Measurements from ENCODE around the gene MED22.
A peak's percentile ranks its signal among the peaks of the same experiment; 100 is the strongest.

The MED22 gene

DNA sequence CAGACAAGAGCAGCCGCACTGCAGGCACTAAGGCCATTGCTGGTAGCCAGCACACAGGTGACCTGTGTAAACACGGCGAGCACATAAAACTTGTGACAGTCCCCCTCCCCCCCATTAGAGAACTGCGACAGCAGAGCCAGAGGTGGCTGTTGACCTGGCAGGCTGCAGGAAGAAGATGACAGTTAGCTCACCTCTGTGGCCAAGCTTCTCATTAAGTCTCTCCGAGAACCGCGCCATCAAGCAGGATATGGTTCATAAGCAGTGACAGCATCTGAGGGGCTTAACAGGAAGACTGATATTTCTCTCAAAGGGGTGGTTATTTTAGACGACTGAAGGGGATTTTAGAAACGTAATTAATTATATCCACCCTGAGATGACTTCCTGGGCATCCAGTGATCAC, 22.8 kb upstream of the MED22 start:
- no peaks in the 10 kb centered on the region for H3K27me3 ChIP-seq (ENCODE audit: low read depth)
- H3K4me3 ChIP-seq = no peak overlapping the region
- H3K4me1 ChIP-seq = no peaks in the 10 kb centered on the region; the same call in 1 of the 2 replicates
- DNase-seq (ENCODE audit: low spot score in 2 of 2) = no peak
- in situ Hi-C loops (cut with MboI; ENCODE audit: low sequenced_read_pairs) = no loop called here
- no peaks in the 10 kb centered on the region for H3K9me3 ChIP-seq
- peaks cover 72% of the 10 kb centered on the region for H3K36me3 ChIP-seq (replicated peaks)

GRCh38 chr9:133369933-133370332, 22.0 kb upstream of the MED22 start:
- no peaks in the 10 kb centered on the region for H3K9me3 ChIP-seq
- peaks cover 75% of the 10 kb centered on the region for H3K36me3 ChIP-seq (replicated peaks)
- no peaks in the 10 kb centered on the region; the same call in 1 of the 2 replicates for H3K4me1 ChIP-seq
- no peak overlapping the region for H3K4me3 ChIP-seq
- no peaks in the 10 kb centered on the region for H3K27me3 ChIP-seq (ENCODE audit: low read depth)
- DNase-seq (ENCODE audit: low spot score in 2 of 2) = no peak
- in situ Hi-C loops (cut with MboI; ENCODE audit: low sequenced_read_pairs) = no loop called here

- Histone ChIP-seq H3K36me3 (replicated peaks) (peaks cover 76% of the 10 kb centered on the region), H3K4me3 (no peak overlapping the region), H3K4me1 (no peaks in the 10 kb centered on the region; the same call in 1 of the 2 replicates), H3K9me3 (no peaks in the 10 kb centered on the region), H3K27me3 (ENCODE audit: low read depth) (no peaks in the 10 kb centered on the region)
- in situ Hi-C loops (cut with MboI; ENCODE audit: low sequenced_read_pairs) = no loop called here
- no peak for DNase-seq (ENCODE audit: low spot score in 2 of 2)
These were observed 21.5 kb upstream of the MED22 start for GRCh38 chr9:133369422-133369821.

DNA sequence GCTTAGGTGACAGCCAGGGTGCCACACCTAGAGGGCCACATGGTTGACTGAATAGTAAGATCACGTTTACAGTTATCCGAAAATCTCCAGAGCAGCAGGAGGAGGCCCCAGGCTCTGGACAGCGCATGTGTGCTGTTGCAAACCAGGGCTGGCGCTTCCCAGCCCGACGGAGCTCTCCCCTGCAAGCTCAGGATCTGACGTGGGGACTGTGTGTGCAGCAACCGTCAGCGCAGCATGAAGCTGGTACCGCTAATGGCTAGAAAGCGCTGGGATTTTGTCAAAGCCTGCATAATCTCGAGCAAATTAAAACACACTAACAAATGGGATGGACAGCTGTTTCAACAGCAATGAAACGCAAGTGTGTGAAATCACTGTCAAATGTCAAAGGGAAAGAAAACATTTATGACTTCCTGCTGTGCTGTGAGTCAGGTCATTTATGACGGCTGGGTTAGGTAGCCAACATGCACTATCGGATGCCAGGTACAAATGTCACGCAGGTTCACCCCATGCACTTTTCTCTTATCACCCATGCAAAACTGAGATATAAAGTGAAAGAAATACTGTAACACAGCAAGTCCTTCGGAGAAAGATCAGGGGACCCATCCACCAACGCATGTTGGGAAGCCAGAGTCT, 20.4 kb upstream of the MED22 start:
- in situ Hi-C loops (cut with MboI; ENCODE audit: low sequenced_read_pairs) = no loop called here
- H3K27me3 ChIP-seq (ENCODE audit: low read depth) = no peaks in the 10 kb centered on the region
- no peaks in the 10 kb centered on the region for H3K4me1 ChIP-seq
- H3K9me3 ChIP-seq = no peaks in the 10 kb centered on the region
- no peak for DNase-seq (ENCODE audit: low spot score in 2 of 2)
- no peak overlapping the region for H3K4me3 ChIP-seq
- peaks cover 85% of the 10 kb centered on the region for H3K36me3 ChIP-seq (replicated peaks)

GRCh38 chr9:133367778-133368177, 19.8 kb upstream of the MED22 start:
- in situ Hi-C loops (cut with MboI; ENCODE audit: low sequenced_read_pairs) = no loop called here
- no peaks in the 10 kb centered on the region for H3K4me1 ChIP-seq
- H3K4me3 ChIP-seq = no peak overlapping the region
- no peaks in the 10 kb centered on the region for H3K27me3 ChIP-seq (ENCODE audit: low read depth)
- no peaks in the 10 kb centered on the region for H3K9me3 ChIP-seq
- H3K36me3 ChIP-seq (replicated peaks) = peaks cover 85% of the 10 kb centered on the region
- DNase-seq (ENCODE audit: low spot score in 2 of 2) = no peak

- Histone ChIP-seq H3K9me3 (no peaks in the 10 kb centered on the region), H3K27me3 (ENCODE audit: low read depth) (no peaks in the 10 kb centered on the region), H3K36me3 (replicated peaks) (peaks cover 85% of the 10 kb centered on the region), H3K4me3 (no peak overlapping the region), H3K4me1 (no peaks in the 10 kb centered on the region)
- DNase-seq (ENCODE audit: low spot score in 2 of 2) = no peak
- in situ Hi-C loops (cut with MboI; ENCODE audit: low sequenced_read_pairs) = no loop called here
These were observed 19.3 kb upstream of the MED22 start for GRCh38 chr9:133367221-133367620.

GRCh38 chr9:133366435-133366834, 18.5 kb upstream of the MED22 start:
- peaks cover 86% of the 10 kb centered on the region for H3K36me3 ChIP-seq (replicated peaks)
- in situ Hi-C loops (cut with MboI; ENCODE audit: low sequenced_read_pairs) = no loop called here

DNA sequence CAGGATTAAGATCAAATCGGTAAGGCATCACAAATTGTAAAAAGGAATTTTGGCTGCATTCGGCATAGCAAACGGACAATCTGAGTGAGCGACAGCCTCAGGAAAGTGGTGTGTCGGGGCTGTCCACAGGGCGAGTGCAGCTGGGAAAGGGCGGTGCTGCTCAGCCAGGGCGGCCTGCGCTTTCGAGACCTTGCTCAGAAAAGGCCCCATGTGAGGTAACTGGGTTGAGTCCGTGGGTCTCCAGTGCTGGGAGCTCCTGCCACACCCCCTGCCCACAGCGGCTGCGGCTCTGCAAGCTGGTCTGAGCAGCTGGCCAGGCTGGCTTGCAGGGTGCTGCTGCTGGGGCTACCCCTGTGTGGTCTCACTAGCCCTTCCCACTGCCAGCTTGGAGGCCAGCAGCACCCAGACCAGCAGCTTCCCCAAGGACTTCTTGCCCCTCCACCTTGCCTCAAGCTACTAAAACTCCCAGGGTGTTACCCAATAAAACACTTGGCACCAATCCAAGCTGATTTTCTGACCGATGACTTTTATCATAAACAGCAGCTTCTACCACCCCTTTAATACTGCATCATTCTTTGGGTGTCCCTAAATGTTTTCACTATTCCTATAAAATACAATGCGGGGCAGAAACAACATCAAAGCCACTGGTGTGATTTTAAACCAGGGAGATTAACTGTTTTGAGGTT, 14.6 kb upstream of the MED22 start:
- DNase-seq (ENCODE audit: low spot score in 2 of 2) = no peak
- Histone ChIP-seq H3K36me3 (replicated peaks) (peaks cover 87% of the 10 kb centered on the region), H3K4me3 (no peak overlapping the region), H3K27me3 (ENCODE audit: low read depth) (no peaks in the 10 kb centered on the region), H3K9me3 (no peaks in the 10 kb centered on the region), H3K4me1 (peaks cover 3% of the 10 kb centered on the region)
- in situ Hi-C loops (cut with MboI; ENCODE audit: low sequenced_read_pairs) = no loop called here

More at GRCh38 chr9:133366435-133366834, 18.5 kb upstream of the MED22 start:
- Histone ChIP-seq H3K9me3 (no peaks in the 10 kb centered on the region), H3K4me1 (no peaks in the 10 kb centered on the region), H3K27me3 (ENCODE audit: low read depth) (no peaks in the 10 kb centered on the region), H3K4me3 (no peak overlapping the region)
- DNase-seq (ENCODE audit: low spot score in 2 of 2) = no peak

DNA sequence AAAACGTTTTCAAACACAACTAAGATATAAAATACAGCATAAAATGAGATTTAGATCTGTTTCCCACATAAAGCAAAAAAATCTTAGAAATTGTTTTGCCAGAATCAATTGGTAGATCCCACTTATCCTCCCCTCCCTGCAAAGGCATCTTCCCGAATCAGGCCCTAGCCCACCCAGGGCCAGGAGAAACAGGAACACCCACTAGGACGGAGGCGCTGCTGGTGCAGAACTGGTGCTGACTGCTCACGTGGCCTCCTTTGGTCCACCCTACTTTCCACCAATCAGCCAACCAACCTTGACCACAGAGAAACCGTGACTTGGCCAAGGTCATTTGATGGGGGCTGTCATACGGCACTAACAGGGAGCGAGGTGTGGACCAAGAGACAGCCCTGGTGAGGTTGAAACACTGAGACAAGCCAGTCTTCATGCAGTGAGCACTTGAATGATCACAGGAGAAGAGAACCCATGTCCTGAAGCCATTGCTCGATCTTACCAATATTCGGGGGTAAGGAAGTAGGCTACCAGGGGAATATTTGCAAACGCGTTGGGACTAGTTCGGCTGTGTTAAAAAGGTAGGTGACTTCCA, 13.7 kb upstream of the MED22 start:
- H3K27me3 ChIP-seq (ENCODE audit: low read depth) = no peaks in the 10 kb centered on the region
- in situ Hi-C loops (cut with MboI; ENCODE audit: low sequenced_read_pairs) = no loop called here
- peaks cover 79% of the 10 kb centered on the region for H3K36me3 ChIP-seq (replicated peaks)
- DNase-seq (ENCODE audit: low spot score in 2 of 2) = no peak
- H3K9me3 ChIP-seq = no peaks in the 10 kb centered on the region
- H3K4me1 ChIP-seq = peaks cover 5% of the 10 kb centered on the region
- no peak overlapping the region for H3K4me3 ChIP-seq

DNA sequence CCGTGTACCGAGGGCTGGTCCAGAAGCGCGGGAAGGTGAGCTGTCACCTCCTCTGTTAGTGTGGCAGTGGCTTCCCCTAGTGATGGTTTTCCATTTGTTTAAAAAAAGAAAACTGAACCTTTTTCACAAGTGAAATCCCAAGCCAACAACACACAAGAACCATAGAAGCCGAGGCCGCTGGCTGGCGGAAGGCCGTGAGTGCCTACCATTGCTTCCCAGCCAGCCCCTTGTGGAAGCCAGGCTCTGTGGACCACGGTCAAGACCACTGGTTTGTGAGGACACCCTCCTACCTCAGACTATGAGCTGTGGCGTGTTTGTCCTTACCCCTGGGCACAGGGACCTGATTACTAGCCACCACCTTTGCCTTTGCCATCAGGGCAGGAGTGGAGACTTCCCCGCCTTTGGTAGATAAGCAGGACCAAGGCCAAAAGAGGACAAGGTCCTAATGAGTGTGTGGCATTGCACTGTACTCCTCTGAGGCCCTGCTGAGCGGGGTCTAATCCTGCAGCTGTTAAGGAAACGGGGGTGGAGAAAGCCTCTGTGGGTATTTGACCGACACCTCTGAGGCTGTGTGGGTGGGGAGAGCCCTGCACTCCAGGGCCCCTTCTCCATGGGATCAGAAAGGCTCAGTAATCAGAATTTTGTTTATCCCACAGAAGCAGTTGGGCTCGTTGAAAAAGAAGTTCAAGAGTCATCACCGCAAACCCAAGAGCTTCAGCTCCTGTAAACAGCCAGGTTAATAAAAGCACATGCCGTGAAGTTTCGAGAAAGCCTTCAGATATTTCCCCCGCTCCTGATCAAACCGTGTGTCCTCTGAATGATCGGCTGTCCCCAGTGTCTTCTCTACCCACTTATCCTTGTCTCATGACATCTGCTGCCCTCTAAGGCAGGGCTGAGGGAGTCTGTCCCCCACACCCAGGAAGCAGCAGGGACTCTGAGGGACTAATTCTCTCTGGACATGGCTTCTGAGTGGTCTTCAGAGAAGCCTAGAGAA, 12.8 kb upstream of the MED22 start:
- Histone ChIP-seq H3K36me3 (replicated peaks) (peaks cover 70% of the 10 kb centered on the region), H3K9me3 (no peaks in the 10 kb centered on the region), H3K4me1 (peaks cover 5% of the 10 kb centered on the region), H3K4me3 (no peak overlapping the region), H3K27me3 (ENCODE audit: low read depth) (no peaks in the 10 kb centered on the region)
- no peak for DNase-seq (ENCODE audit: low spot score in 2 of 2)
- in situ Hi-C loops (cut with MboI; ENCODE audit: low sequenced_read_pairs) = no loop called here

DNA sequence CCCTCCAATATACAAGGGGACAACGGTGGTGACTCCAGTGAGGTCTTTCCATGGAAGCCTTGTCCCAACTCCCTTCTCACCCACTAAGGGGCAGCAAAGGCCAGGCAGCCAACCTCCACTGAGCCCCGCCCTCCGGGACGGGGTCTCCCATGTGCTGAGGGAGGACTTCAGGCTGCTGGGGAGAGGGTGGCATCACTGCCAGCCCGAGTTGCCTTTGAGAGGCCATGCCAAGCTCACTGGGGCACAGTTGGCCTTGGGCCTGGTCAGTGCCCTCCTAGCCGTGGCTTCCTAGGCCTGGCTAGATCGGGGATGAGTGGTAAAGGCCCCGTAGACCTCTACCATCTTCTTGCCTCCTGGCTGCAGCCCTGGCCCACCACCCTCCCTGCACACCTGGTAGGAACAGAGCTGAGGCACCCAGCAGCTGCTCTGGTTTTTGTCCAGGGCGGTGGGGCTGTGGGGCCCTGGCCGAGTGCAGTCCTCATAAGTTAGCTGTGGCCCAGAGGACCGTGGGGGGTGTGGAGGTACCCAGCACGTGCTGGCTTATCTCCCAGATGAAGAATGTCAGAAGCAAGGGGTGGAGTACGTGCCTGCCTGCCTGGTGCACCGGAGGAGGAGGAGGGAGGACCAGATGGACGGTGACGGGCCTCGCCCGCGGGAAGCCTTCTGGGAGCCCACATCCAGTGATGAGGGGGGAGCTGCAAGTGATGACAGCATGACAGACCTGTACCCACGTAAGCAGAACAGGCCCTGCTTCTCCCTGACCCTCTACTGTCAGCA, 11.7 kb upstream of the MED22 start:
- in situ Hi-C loops (cut with MboI; ENCODE audit: low sequenced_read_pairs) = no loop called here
- Histone ChIP-seq H3K4me3 (no peak overlapping the region), H3K27me3 (ENCODE audit: low read depth) (no peaks in the 10 kb centered on the region), H3K36me3 (replicated peaks) (peaks cover 61% of the 10 kb centered on the region), H3K9me3 (no peaks in the 10 kb centered on the region), H3K4me1 (peaks cover 11% of the 10 kb centered on the region)
- peak in 1 of 2 experiments; percentile 61 for DNase-seq (ENCODE audit: low spot score in 2 of 2)

GRCh38 chr9:133357656-133358055, 9.7 kb upstream of the MED22 start:
- peaks cover 11% of the 10 kb centered on the region for H3K4me1 ChIP-seq
- H3K27me3 ChIP-seq (ENCODE audit: low read depth) = no peaks in the 10 kb centered on the region
- DNase-seq (ENCODE audit: low spot score in 2 of 2) = no peak
- no peaks in the 10 kb centered on the region for H3K9me3 ChIP-seq
- peak overlapping the region; percentile 72 for H3K4me3 ChIP-seq
- peaks cover 62% of the 10 kb centered on the region for H3K36me3 ChIP-seq (replicated peaks)
- in situ Hi-C loops (cut with MboI; ENCODE audit: low sequenced_read_pairs) = no loop called here

Measured in HAP-1 (cell line).